Stimulated activated CD4-positive, alpha-beta T cell treated with anti-CD3 and anti-CD28 coated beads, Interleukin-15, amount 100 ng/mL, for 48 hours (primary cell): ENCODE data around the gene CCDC88B.
"Not testable (repeated sequence)": the region's sequence is repeated elsewhere in the genome, so short reads cannot be mapped to it uniquely, and the experiment has no call there.

Experiments used
- DNase-seq, 2 donors: peaks; one replicate each; pipeline ENCODE4 v3.0.0-alpha.2; 2020; ENCODE audit warnings: low read depth in 2 of 2

Gene CCDC88B

GRCh38 chr11:64323373-64323772, 16.6 kb upstream of the CCDC88B start:
- no peak for DNase-seq

DNA sequence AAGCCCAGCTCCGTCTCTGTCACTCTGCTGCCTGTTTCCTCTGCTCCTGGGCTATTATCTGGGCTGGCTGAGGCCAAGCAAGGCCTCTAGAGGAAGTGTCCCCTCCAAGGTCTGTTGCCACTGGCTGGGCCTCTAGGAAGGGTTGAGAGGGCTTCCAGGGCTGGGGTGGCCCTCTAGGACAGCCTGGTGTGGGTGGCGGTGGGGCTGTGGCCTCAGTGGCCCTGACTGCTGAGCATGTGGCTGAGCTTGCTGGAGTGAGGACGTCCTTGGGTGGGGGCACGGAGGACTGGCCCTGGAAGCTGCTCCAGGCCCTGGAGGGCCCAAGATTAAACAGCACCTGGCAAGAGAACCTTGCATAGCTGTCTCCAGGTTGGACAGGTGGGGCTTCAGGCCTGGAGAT, 16.0 kb upstream of the CCDC88B start:
- not testable (repeated sequence) for DNase-seq

- DNase-seq = no peak
Observed at GRCh38 chr11:64324692-64325469, 15.1 kb upstream of the CCDC88B start.

GRCh38 chr11:64327375-64327774, 12.6 kb upstream of the CCDC88B start:
- DNase-seq = no peak

GRCh38 chr11:64327993-64328392, 12.0 kb upstream of the CCDC88B start:
- no peak for DNase-seq

GRCh38 chr11:64330888-64331287, 9.1 kb upstream of the CCDC88B start:
- DNase-seq = no peak

GRCh38 chr11:64331569-64332371, 8.2 kb upstream of the CCDC88B start:
- peak; percentile 71 to 77 for DNase-seq

- no peak for DNase-seq
Observed at GRCh38 chr11:64333556-64333955, 6.4 kb upstream of the CCDC88B start.

DNA sequence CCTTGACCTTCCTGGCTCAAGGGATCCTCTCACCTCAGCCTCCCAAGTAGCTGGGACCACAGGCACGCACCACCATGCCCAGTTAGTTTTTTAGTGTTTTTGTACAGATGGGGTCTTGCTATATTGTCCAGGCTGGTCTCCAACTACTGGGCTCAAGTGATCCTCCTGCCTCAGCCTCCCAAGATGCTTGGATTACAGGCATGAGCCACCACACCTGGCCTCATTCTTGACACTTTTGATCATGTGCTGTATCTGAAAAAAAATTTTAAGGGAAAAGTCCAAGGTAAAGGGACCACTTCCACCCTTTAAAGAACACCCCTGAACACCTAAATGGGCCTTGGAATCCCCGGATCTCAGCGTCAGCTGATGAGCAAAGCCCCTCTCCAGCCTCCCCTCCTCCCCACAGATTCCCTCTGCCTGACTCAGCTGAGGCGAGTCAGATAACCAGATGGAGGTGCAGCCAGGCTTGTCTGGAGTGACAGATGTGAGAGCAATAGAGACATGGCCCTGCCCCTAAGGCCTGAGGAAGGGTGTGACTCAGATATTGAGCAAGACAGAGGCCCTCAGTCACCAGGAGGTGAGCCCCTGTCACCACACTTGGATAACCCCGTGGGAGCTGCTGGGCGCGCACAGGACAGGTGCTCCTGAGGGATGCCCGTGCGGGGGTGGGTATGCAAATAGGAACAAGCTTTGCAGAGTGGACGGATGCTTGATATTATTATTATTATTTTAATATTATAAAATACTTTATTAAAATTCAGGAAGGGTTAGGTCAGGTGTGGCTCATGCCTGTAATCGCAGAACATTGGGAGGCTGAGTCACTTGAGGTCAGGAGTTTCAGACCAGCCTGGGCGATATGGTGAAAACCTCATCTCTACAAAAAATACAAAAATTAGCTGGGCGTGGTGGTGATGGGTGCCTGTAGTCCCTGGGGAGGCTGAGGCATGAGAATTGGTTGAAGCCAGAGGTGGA, 5.0 kb upstream of the CCDC88B start:
- peak; percentile 56 to 64 for DNase-seq

DNA sequence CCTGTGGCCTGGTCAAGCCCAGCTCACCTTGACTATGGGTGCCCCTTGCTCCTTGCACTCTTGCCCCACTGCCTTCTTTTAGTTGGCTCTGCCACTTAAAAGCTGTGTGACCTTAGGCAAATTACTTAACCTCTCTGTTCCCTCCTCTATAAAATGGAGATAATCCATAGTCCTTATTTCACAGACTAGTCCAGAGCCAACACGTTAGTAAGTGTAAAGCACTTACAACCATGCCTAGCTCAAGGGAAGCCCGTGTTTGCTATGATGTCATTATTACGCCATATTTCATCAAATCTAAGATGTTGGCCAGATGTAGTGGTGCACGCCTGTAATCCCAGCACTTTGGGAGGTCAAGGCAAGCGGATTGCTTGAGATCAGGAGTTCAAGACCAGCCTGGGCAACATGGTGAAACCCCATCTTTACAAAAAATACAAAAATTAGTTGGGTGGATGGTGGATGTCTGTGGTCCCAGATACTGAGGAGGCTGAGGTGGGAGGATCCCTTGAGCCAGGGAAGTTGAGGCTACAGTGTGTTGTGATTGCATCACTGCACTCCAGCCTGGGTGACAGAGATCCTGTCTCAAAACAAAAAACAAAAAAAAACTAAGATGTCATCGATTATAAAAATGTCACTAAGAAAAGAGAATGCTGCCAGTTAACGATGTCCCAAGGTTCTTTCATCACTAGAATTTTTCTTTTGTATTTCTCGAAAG, 2.3 kb upstream of the CCDC88B start:
- DNase-seq = no peak

GRCh38 chr11:64338716-64339115, 1.3 kb upstream of the CCDC88B start:
- no peak for DNase-seq

GRCh38 chr11:64339286-64339685, 718 bp upstream of the CCDC88B start:
- no peak for DNase-seq

DNA sequence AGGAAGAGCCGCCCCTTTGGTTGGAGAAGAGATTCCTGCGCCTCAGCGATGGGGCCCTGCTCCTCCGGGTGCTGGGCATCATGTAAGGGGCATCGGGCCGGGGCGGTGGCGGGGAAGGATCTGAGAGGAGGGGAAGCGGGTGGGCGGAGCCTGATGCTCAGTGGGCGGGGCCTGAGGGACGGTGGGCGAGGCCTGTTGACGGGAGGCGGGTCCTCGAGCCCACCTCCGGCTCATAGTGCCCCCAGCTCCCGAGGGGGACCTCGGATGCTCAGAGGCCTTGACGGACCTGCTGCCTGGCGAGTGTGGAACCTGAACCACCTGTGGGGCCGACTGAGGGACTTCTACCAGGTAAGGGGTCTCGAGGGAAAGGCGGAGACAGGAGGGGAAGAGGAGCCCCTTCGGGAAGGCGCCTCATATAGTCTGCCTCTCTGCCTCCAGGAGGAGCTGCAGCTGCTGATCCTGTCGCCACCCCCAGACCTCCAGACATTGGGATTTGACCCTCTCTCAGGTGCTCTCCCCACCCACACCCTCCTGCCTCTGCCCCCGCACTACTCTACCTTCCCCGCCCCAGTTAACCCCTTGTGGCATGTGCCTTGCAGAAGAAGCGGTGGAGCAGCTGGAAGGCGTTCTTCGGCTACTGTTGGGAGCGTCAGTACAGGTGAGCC, 799 bp downstream of the CCDC88B start:
- DNase-seq = peak in 1 of 2 donors; percentile 80

DNA sequence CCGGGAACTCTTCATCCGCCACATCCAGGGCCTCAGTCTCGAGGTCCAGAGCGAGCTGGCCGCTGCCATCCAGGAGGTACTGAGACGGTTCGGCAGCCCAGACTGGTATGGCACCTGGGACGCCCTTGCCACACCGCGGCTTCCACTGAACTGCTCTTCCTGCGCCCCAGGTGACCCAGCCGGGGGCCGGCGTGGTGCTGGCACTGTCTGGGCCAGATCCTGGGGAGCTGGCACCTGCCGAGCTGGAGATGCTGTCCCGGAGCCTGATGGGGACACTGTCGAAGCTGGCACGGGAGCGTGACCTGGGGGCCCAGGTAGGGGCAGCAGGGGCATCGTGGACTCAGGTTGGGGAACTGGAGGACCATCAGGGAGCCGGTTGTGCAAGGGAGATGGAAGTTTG, 1.4 kb downstream of the CCDC88B start:
- no peak for DNase-seq

GRCh38 chr11:64341851-64342791, 2.1 kb downstream of the CCDC88B start:
- peak; percentile 86 to 92 for DNase-seq

DNA sequence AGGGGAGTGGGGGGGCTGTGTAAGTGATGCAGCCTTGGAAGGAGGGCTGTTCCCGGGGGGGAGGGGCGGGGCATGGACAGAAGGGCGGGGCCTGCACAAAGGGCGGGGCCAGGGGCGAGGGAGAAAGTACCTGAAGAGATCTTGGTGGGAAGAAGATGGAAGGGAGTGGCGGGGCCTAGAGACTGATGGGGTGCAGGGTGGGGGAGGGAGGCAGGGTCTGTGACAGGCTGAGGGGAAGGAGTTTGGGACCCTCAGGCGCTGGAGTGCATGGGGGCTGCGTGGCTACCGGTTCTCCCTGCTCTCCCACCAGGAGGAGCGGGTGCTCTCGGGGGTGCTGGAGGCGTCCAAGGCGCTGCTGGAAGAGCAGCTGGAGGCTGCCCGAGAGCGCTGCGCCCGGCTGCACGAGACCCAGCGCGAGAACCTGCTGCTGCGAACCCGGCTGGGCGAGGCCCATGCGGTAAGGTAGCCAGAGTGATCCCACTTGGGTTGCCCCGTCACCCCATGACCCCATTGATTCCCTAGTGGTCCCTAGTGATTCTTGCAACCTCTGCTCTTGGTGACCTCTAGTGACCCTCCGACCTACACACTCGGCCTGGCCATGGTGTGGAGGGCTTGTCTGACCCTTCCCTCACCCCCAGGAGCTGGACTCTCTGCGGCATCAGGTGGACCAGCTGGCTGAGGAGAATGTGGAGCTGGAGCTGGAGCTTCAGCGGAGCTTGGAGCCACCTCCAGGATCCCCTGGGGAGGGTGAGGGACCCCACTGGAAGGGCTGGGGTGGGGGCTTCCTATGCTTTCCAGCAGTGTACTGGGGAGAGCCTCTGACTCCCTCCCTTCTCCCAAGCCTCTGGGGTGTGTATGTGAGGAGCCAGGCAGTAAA, 3.1 kb downstream of the CCDC88B start:
- DNase-seq = no peak

GRCh38 chr11:64343767-64344559, 4.0 kb downstream of the CCDC88B start:
- DNase-seq = no peak

GRCh38 chr11:64344787-64345186, 4.8 kb downstream of the CCDC88B start:
- DNase-seq = no peak
